Measurements from ENCODE around the gene ARSJ. TPM values are rescaled to one million over a fixed set of nuclear protein-coding genes. Genes with fewer than 3 reads are reported as not detected.
"Not testable (repeated sequence)": the region's sequence is repeated elsewhere in the genome, so short reads cannot be mapped to it uniquely, and the experiment has no call there.

The ARSJ gene
- total RNA-seq, 1 donor from 2014 or later, result 13.6 TPM

GRCh38 chr4:114012749-114013148 is 33.3 kb upstream of the ARSJ start:
- no peak overlapping the region for H3K27ac ChIP-seq
- no peaks in the 10 kb centered on the region for H3K9me3 ChIP-seq
- no peak for DNase-seq
- H3K4me3 ChIP-seq, result no peak overlapping the region
- ATAC-seq, result peak; percentile 40
- H3K36me3 ChIP-seq, result no peaks in the 10 kb centered on the region
- intact Hi-C loops (cut with DNase I), result no loop called here
- no peak for TF ChIP-seq CTCF (IDR thresholded peaks at IDR 0.05)
- no peaks in the 10 kb centered on the region for H3K27me3 ChIP-seq
- H3K4me1 ChIP-seq, result no peaks in the 10 kb centered on the region

DNA sequence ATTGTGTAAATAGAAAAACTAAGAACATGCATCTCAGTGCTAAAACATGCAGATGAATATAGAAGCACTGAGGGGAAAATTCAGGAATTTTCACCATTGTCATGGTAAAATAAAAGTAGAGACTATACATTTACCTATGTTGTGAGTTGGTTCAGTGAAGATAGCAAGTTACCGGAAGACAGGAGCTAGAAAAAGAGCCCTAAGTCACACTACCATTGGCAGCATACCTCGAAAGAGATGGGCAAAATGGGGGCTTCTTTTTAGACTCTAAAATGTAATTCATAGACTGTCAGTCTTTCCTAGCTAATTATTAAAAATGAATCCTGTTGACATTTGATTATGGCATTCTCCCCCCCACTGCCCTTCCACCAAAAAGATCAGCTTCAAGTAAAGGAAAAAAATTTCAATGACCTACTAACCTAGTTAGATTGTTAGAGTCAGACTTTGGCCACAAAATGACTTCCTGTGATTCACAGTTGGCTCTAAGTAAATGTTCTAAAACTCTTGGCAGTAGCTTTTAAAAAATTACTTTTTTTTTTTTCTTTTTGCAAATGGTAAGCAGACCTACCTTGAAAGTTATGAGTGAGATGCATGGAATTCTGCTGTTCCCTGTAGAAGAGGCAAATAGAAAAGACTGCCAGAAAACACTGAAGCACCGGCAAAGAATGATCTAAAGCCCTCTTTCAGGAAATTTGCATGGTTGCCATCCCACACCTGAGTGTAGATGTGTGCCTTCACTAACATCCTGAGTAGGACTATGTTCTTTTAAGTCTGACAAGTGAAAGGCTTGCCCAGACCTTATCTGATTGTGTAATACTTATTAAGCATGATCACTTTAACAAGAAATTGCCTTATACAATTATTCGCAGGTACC is 26.4 kb upstream of the ARSJ start:
- H3K4me1 ChIP-seq, result peaks cover 10% of the 10 kb centered on the region
- H3K27me3 ChIP-seq, result no peaks in the 10 kb centered on the region
- no peak overlapping the region for H3K27ac ChIP-seq
- H3K9me3 ChIP-seq, result no peaks in the 10 kb centered on the region
- ATAC-seq (peak; percentile 64), DNase-seq (no peak)
- no peaks in the 10 kb centered on the region for H3K36me3 ChIP-seq
- intact Hi-C loops (cut with DNase I), result no loop called here
- TF ChIP-seq CTCF (IDR thresholded peaks at IDR 0.05), result no peak
- no peak overlapping the region for H3K4me3 ChIP-seq

- ATAC-seq, result not testable (repeated sequence)
Measured at GRCh38 chr4:114004483-114005226, 25.2 kb upstream of the ARSJ start.

DNA sequence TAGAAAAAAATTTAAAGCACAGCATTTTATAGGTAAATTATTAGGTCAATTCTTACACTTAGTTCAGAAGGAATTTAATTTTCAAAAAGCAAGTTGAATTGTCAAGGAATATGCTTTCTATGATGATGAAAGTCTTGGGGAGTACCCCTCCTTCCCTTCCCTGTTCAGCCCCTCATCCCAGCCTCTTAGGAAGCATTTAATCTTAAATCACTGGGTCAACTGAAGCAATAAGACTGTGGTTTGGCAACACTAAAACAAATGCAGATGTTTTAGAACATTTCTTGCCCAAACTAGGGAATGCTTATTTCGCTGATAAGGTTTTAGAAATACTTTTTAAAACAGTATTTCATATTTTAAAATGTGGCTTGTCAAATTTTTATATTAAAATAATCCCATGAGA is 19.1 kb upstream of the ARSJ start:
- H3K36me3 ChIP-seq, result no peaks in the 10 kb centered on the region
- no peaks in the 10 kb centered on the region for H3K27me3 ChIP-seq
- H3K4me1 ChIP-seq, result no peaks in the 10 kb centered on the region
- no peak for ATAC-seq
- no peak for DNase-seq
- intact Hi-C loops (cut with DNase I), result no loop called here
- H3K9me3 ChIP-seq, result no peaks in the 10 kb centered on the region
- TF ChIP-seq CTCF (IDR thresholded peaks at IDR 0.05), result no peak
- no peak overlapping the region for H3K27ac ChIP-seq
- H3K4me3 ChIP-seq, result no peak overlapping the region

More at GRCh38 chr4:114004483-114005226, 25.2 kb upstream of the ARSJ start:
- peaks cover 10% of the 10 kb centered on the region for H3K4me1 ChIP-seq
- H3K27ac ChIP-seq; H3K9me3 ChIP-seq; H3K27me3 ChIP-seq; intact Hi-C loops (cut with DNase I); H3K36me3 ChIP-seq; DNase-seq; H3K4me3 ChIP-seq: not testable (repeated sequence)

- DNase-seq, result no peak
- no peak for ATAC-seq
- Histone ChIP-seq H3K27ac (no peak overlapping the region), H3K27me3 (no peaks in the 10 kb centered on the region), H3K36me3 (no peaks in the 10 kb centered on the region), H3K4me1 (no peaks in the 10 kb centered on the region), H3K4me3 (no peak overlapping the region), H3K9me3 (no peaks in the 10 kb centered on the region)
- intact Hi-C loops (cut with DNase I), result no loop called here
- TF ChIP-seq CTCF (IDR thresholded peaks at IDR 0.05), result no peak
Measured at GRCh38 chr4:113998079-113998478, 18.6 kb upstream of the ARSJ start.

- DNase-seq (no peak), ATAC-seq (no peak)
- Histone ChIP-seq H3K9me3 (no peaks in the 10 kb centered on the region), H3K27me3 (no peaks in the 10 kb centered on the region), H3K36me3 (no peaks in the 10 kb centered on the region), H3K4me3 (no peak overlapping the region), H3K27ac (no peak overlapping the region), H3K4me1 (no peaks in the 10 kb centered on the region)
- TF ChIP-seq CTCF (IDR thresholded peaks at IDR 0.05), result no peak
- intact Hi-C loops (cut with DNase I), result no loop called here
Measured at GRCh38 chr4:113997206-113997605, 17.8 kb upstream of the ARSJ start.
